Fibroblast of skin of left quadriceps (primary cell): ENCODE results near the gene ATP9A.
"Not testable (repeated sequence)": the region's sequence is repeated elsewhere in the genome, so short reads cannot be mapped to it uniquely, and the experiment has no call there.

Experiments
- DNase-seq, 2 experiments: peaks; one replicate each; pipeline ENCODE4 v3.0.0-alpha.2; 2013; ENCODE audit warnings: low read depth in 2 of 2

Gene ATP9A

GRCh38 chr20:51577432-51578144 is 190.6 kb downstream of the ATP9A start:
- DNase-seq, result no peak

GRCh38 chr20:51575486-51575885 is 192.7 kb downstream of the ATP9A start:
- no peak for DNase-seq

- no peak for DNase-seq
Observed at GRCh38 chr20:51574248-51575033, 193.7 kb downstream of the ATP9A start.

GRCh38 chr20:51573576-51574243 is 194.5 kb downstream of the ATP9A start:
- DNase-seq, result no peak

- no peak for DNase-seq
Observed at GRCh38 chr20:51571460-51571794, 196.8 kb downstream of the ATP9A start.

GRCh38 chr20:51570739-51571459 is 197.3 kb downstream of the ATP9A start:
- DNase-seq, result no peak

- no peak for DNase-seq
Observed at GRCh38 chr20:51569815-51570738, 198.1 kb downstream of the ATP9A start.

- not testable (repeated sequence) for DNase-seq
Observed at GRCh38 chr20:51568533-51568932, 199.7 kb downstream of the ATP9A start.

GRCh38 chr20:51567622-51568021 is 200.6 kb downstream of the ATP9A start:
- no peak for DNase-seq

- DNase-seq, result no peak
Observed at GRCh38 chr20:51566594-51566993, 201.6 kb downstream of the ATP9A start.

GRCh38 chr20:51565298-51566144 is 202.7 kb downstream of the ATP9A start:
- DNase-seq, result no peak

- DNase-seq, result peak; percentile 42 to 53
Observed at GRCh38 chr20:51563486-51564332, 204.5 kb downstream of the ATP9A start.

GRCh38 chr20:51563174-51563485 is 205.1 kb downstream of the ATP9A start:
- no peak for DNase-seq

GRCh38 chr20:51562332-51563173 is 205.6 kb downstream of the ATP9A start:
- DNase-seq, result peak; percentile 90 to 91

GRCh38 chr20:51562027-51562331 is 206.2 kb downstream of the ATP9A start:
- DNase-seq, result no peak

- DNase-seq, result no peak
Observed at GRCh38 chr20:51560550-51561307, 207.5 kb downstream of the ATP9A start.

- no peak for DNase-seq
Observed at GRCh38 chr20:51560042-51560441, 208.1 kb downstream of the ATP9A start.
